Stimulated activated CD8-positive, alpha-beta memory T cell treated with anti-CD3 and anti-CD28 coated beads, Interleukin-7, amount 100 ng/mL, for 24 hours (primary cell): Measurements from ENCODE around the gene SPATA31E1.
"Not testable (repeated sequence)": the region's sequence is repeated elsewhere in the genome, so short reads cannot be mapped to it uniquely, and the experiment has no call there.

ENCODE experiments used
- DNase-seq: peaks from one replicate; pipeline ENCODE4 v3.0.0-alpha.2; 2020; ENCODE audit warnings: low read depth

The SPATA31E1 gene

GRCh38 chr9:87882627-87883026 is at the start of gene SPATA31E1:
SPATA31E1 (plus strand) TSS chr9:87882877; CDS start chr9:87882892, 15 bp downstream.
- no peak for DNase-seq

GRCh38 chr9:87834357-87834756 is 48.3 kb upstream of the SPATA31E1 start:
- DNase-seq = no peak

- no peak for DNase-seq
Observed at GRCh38 chr9:87836536-87836935, 46.1 kb upstream of the SPATA31E1 start.

GRCh38 chr9:87836951-87837705 is 45.5 kb upstream of the SPATA31E1 start:
- DNase-seq = no peak

- no peak for DNase-seq
Observed at GRCh38 chr9:87840134-87840533, 42.5 kb upstream of the SPATA31E1 start.

- DNase-seq = no peak
Observed at GRCh38 chr9:87842878-87843585, 39.6 kb upstream of the SPATA31E1 start.

- no peak for DNase-seq
Observed at GRCh38 chr9:87844506-87844905, 38.2 kb upstream of the SPATA31E1 start.

GRCh38 chr9:87847817-87848216 is 34.9 kb upstream of the SPATA31E1 start:
- DNase-seq = not testable (repeated sequence)

GRCh38 chr9:87849144-87849758 is 33.4 kb upstream of the SPATA31E1 start:
- DNase-seq = no peak

GRCh38 chr9:87850391-87850790 is 32.3 kb upstream of the SPATA31E1 start:
- DNase-seq = no peak

- DNase-seq = not testable (repeated sequence)
Observed at GRCh38 chr9:87851186-87851585, 31.5 kb upstream of the SPATA31E1 start.

- no peak for DNase-seq
Observed at GRCh38 chr9:87853302-87853701, 29.4 kb upstream of the SPATA31E1 start.

- no peak for DNase-seq
Observed at GRCh38 chr9:87853876-87854579, 28.6 kb upstream of the SPATA31E1 start.

GRCh38 chr9:87854580-87854955 is 28.1 kb upstream of the SPATA31E1 start:
- DNase-seq = no peak

GRCh38 chr9:87855061-87855460 is 27.6 kb upstream of the SPATA31E1 start:
- DNase-seq = no peak

GRCh38 chr9:87857141-87857947 is 25.3 kb upstream of the SPATA31E1 start:
- no peak for DNase-seq

GRCh38 chr9:87857948-87858335 is 24.7 kb upstream of the SPATA31E1 start:
- DNase-seq = no peak

- DNase-seq = no peak
Observed at GRCh38 chr9:87859137-87859536, 23.5 kb upstream of the SPATA31E1 start.

- no peak for DNase-seq
Observed at GRCh38 chr9:87859786-87860185, 22.9 kb upstream of the SPATA31E1 start.

GRCh38 chr9:87861332-87861731 is 21.3 kb upstream of the SPATA31E1 start:
- no peak for DNase-seq

GRCh38 chr9:87862536-87863268 is 20.0 kb upstream of the SPATA31E1 start:
- DNase-seq = no peak
